Ovary (tissue), 3 donors: ENCODE data around the gene FAM13C.

Experiments
- EP300 ChIP-seq: sonication (generic); formaldehyde crosslinking; IDR thresholded peaks from one replicate; pipeline ENCODE4 v1.6.1; 2017; ENCODE audit warnings: antibody characterized with exemption
- POLR2A ChIP-seq: fragments of 450-650 bp; IDR thresholded peaks from one replicate; pipeline ENCODE4 v1.6.1; 2017; ENCODE audit warnings: antibody characterized with exemption, mild to moderate bottlenecking, moderate library complexity
- TF ChIP-seq, protein P1 (sequence below), 3 donors: fragments of 450-650 bp in 2 of 3; fragments of 200-600 bp in 1 of 3; IDR thresholded peaks; one replicate each; pipeline versions ENCODE4 v1.5.1 to v1.8.0; 2016 to 2022; ENCODE audit warnings: antibody characterized with exemption in 3 of 3, mild to moderate bottlenecking in 1 of 3
- donor health status: DM: no; HTN: no; CAD: no.

DNA sequence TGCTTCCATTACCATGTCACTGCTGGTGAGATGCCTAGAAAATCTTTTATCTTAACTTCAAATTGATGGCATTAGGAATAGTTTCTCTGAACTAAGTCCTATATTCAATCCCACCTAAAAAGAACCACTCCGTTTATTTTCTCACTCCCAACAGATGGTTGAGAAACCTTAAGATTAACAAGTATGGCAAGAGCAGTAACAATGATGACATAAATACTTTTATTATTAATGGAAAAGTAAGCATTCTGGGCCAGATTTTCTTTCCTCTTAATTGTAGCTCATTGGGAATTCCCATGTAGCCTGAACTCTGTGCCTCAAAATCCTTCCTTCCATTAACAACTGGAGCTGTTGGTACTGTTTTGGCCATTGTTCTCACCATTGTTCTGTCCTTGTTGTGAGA, 21.1 kb upstream of the FAM13C start:
- TF ChIP-seq POLR2A (no peak), EP300 (no peak)
- TF ChIP-seq, protein P1, sequence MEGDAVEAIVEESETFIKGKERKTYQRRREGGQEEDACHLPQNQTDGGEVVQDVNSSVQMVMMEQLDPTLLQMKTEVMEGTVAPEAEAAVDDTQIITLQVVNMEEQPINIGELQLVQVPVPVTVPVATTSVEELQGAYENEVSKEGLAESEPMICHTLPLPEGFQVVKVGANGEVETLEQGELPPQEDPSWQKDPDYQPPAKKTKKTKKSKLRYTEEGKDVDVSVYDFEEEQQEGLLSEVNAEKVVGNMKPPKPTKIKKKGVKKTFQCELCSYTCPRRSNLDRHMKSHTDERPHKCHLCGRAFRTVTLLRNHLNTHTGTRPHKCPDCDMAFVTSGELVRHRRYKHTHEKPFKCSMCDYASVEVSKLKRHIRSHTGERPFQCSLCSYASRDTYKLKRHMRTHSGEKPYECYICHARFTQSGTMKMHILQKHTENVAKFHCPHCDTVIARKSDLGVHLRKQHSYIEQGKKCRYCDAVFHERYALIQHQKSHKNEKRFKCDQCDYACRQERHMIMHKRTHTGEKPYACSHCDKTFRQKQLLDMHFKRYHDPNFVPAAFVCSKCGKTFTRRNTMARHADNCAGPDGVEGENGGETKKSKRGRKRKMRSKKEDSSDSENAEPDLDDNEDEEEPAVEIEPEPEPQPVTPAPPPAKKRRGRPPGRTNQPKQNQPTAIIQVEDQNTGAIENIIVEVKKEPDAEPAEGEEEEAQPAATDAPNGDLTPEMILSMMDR (IDR thresholded peaks at IDR 0.05), result no peak
